ENCODE measurements around the gene RAD51B. TPM values are rescaled to one million over a fixed set of nuclear protein-coding genes. Genes with fewer than 3 reads are reported as not detected.

The RAD51B gene
- polyA plus RNA-seq, 1 donor (not counting 4 experiments of a cell fraction or from before 2014, with no cell fraction given) = 13.3 TPM

GRCh38 chr14:68623307-68623706 lies 803.7 kb downstream of the RAD51B start:
- Histone ChIP-seq H3K4me2 (ENCODE audit: control insufficient read depth, extremely low read depth, insufficient read depth, low read depth, low read length) (no peak overlapping the region), H2AFZ (ENCODE audit: control insufficient read depth, low read length) (no peak overlapping the region), H3K36me3 (ENCODE audit: control insufficient read depth in 2 of 2, extremely low read depth in 1 of 2, insufficient read depth in 2 of 2, low read length in 2 of 2) (no peaks in the 10 kb centered on the region), H3K9me1 (ENCODE audit: control insufficient read depth, extremely low read depth, insufficient read depth, low read length) (no peaks in the 10 kb centered on the region), H3K4me1 (ENCODE audit: control insufficient read depth, extremely low read depth, insufficient read depth, low read length) (peaks cover 4% of the 10 kb centered on the region), H3K9ac (ENCODE audit: control insufficient read depth, extremely low read depth, insufficient read depth, low read length) (no peak overlapping the region), H3K27me3 (ENCODE audit: control insufficient read depth, extremely low read depth, insufficient read depth, low read length) (no peaks in the 10 kb centered on the region), H3K27ac (ENCODE audit: control insufficient read depth, insufficient read depth, low read length) (no peak overlapping the region), H4K20me1 (ENCODE audit: control insufficient read depth, extremely low read depth, insufficient read depth, low read length) (no peaks in the 10 kb centered on the region), H3K79me2 (ENCODE audit: control insufficient read depth, insufficient read depth, low read length) (no peaks in the 10 kb centered on the region), H3K4me3 (ENCODE audit: control insufficient read depth in 2 of 3, extremely low read depth in 1 of 3, insufficient read depth in 2 of 3, low read depth in 1 of 3, low read length in 3 of 3) (no peak overlapping the region), H3K9me3 (ENCODE audit: control insufficient read depth, low read depth, low read length) (no peaks in the 10 kb centered on the region)
- FAIRE-seq = no peak
- TF ChIP-seq EZH2 (IDR thresholded peaks at IDR 0.05; ENCODE audit: low read length) = no peak
- TF ChIP-seq CTCF (optimal IDR thresholded peaks at IDR 0.05 in 1 of 3, IDR thresholded peaks at IDR 0.05 in 1 of 3, conservative IDR thresholded peaks at IDR 0.05 in 1 of 3; ENCODE audit: extremely low read depth in 1 of 3, insufficient read depth in 2 of 3, low read length in 3 of 3) = no peak
- no peak for DNase-seq (ENCODE audit: low read depth, low spot score)
- dilution Hi-C loops (cut with MboI; ENCODE audit: extremely low pct_ligation_motif_present, low sequenced_read_pairs) = no loop called here

- peaks cover 7% of the 10 kb centered on the region for H3K4me1 ChIP-seq (ENCODE audit: control insufficient read depth, extremely low read depth, insufficient read depth, low read length)
- DNase-seq (ENCODE audit: low read depth, low spot score) = no peak
- no peaks in the 10 kb centered on the region for H3K79me2 ChIP-seq (ENCODE audit: control insufficient read depth, insufficient read depth, low read length)
- H3K4me2 ChIP-seq (ENCODE audit: control insufficient read depth, extremely low read depth, insufficient read depth, low read depth, low read length) = no peak overlapping the region
- H3K36me3 ChIP-seq (ENCODE audit: control insufficient read depth in 2 of 2, extremely low read depth in 1 of 2, insufficient read depth in 2 of 2, low read length in 2 of 2) = no peaks in the 10 kb centered on the region
- no peak overlapping the region for H3K27ac ChIP-seq (ENCODE audit: control insufficient read depth, insufficient read depth, low read length)
- no peak overlapping the region for H3K9ac ChIP-seq (ENCODE audit: control insufficient read depth, extremely low read depth, insufficient read depth, low read length)
- dilution Hi-C loops (cut with MboI; ENCODE audit: extremely low pct_ligation_motif_present, low sequenced_read_pairs) = no loop called here
- FAIRE-seq = no peak
- no peak for TF ChIP-seq EZH2 (IDR thresholded peaks at IDR 0.05; ENCODE audit: low read length)
- no peak for TF ChIP-seq CTCF (optimal IDR thresholded peaks at IDR 0.05 in 1 of 3, IDR thresholded peaks at IDR 0.05 in 1 of 3, conservative IDR thresholded peaks at IDR 0.05 in 1 of 3; ENCODE audit: extremely low read depth in 1 of 3, insufficient read depth in 2 of 3, low read length in 3 of 3)
- H3K27me3 ChIP-seq (ENCODE audit: control insufficient read depth, extremely low read depth, insufficient read depth, low read length) = no peaks in the 10 kb centered on the region
- H3K4me3 ChIP-seq (ENCODE audit: control insufficient read depth in 2 of 3, extremely low read depth in 1 of 3, insufficient read depth in 2 of 3, low read depth in 1 of 3, low read length in 3 of 3) = no peak overlapping the region
- no peaks in the 10 kb centered on the region for H4K20me1 ChIP-seq (ENCODE audit: control insufficient read depth, extremely low read depth, insufficient read depth, low read length)
- no peak overlapping the region for H2AFZ ChIP-seq (ENCODE audit: control insufficient read depth, low read length)
- no peaks in the 10 kb centered on the region for H3K9me3 ChIP-seq (ENCODE audit: control insufficient read depth, low read depth, low read length)
- no peaks in the 10 kb centered on the region for H3K9me1 ChIP-seq (ENCODE audit: control insufficient read depth, extremely low read depth, insufficient read depth, low read length)
These were observed 804.2 kb downstream of the RAD51B start for GRCh38 chr14:68623826-68624225.

Data from keratinocyte (primary cell).